ENCODE results near the gene TM9SF3.

GRCh38 chr10:96509017-96509641 lies 77.7 kb downstream of the TM9SF3 start:
- no peak for TF ChIP-seq CTCF (IDR thresholded peaks at IDR 0.05)
- TF ChIP-seq POLR2A (IDR thresholded peaks at IDR 0.05): no peak
